Astrocyte (in vitro differentiated cells and primary cell): ENCODE data around the gene DPYSL3. TPM values are rescaled to one million over a fixed set of nuclear protein-coding genes. Genes with fewer than 3 reads are reported as not detected.

Experiments used
- DNase-seq: peaks from one replicate; pipeline ENCODE4 v3.0.0-alpha.2; 2010; ENCODE audit warnings: low read depth
- FAIRE-seq: peaks from 2 replicates; lab custom pipeline; 2011; peaks lifted over from hg19 to GRCh38; lab: Jason Lieb, UNC
- H2AFZ ChIP-seq: 2 replicates; pipeline ENCODE4 v1.6.0; 2012; ENCODE audit warnings: low read depth, low read length, inconsistent platforms
- H3K27ac ChIP-seq: 2 replicates; pipeline ENCODE4 v1.5.1; 2011; ENCODE audit warnings: low read depth, low read length, inconsistent platforms
- H3K27me3 ChIP-seq: 2 replicates; pipeline ENCODE4 v1.6.0; 2011; ENCODE audit warnings: low read length, inconsistent platforms; ENCODE audit not compliant: insufficient read depth
- H3K36me3 ChIP-seq: 2 replicates; pipeline ENCODE4 v1.5.1; 2011; ENCODE audit warnings: low read length, inconsistent platforms; ENCODE audit not compliant: insufficient read depth
- H3K4me1 ChIP-seq: 2 replicates; pipeline ENCODE4 v1.5.1; 2011; ENCODE audit warnings: low read length, inconsistent platforms; ENCODE audit not compliant: insufficient read depth
- H3K4me2 ChIP-seq: 2 replicates; pipeline ENCODE4 v1.6.0; 2012; ENCODE audit warnings: low read length, inconsistent platforms
- H3K4me3 ChIP-seq: 2 replicates; pipeline ENCODE4 v1.5.1; 2011; ENCODE audit warnings: low read depth, mild to moderate bottlenecking, low read length, inconsistent platforms; ENCODE audit not compliant: insufficient read depth
- H3K79me2 ChIP-seq: 2 replicates; pipeline ENCODE4 v1.6.0; 2012; ENCODE audit warnings: mild to moderate bottlenecking, low read length, inconsistent platforms; ENCODE audit not compliant: insufficient read depth
- H3K9ac ChIP-seq: 2 replicates; pipeline ENCODE4 v1.6.0; 2012; ENCODE audit warnings: mild to moderate bottlenecking, low read length, inconsistent platforms
- H3K9me3 ChIP-seq: 2 replicates; pipeline ENCODE4 v1.5.1; 2012; ENCODE audit warnings: low read depth, mild to moderate bottlenecking, low read length, inconsistent platforms; ENCODE audit not compliant: insufficient read depth
- H4K20me1 ChIP-seq: 2 replicates; pipeline ENCODE4 v1.6.0; 2012; ENCODE audit warnings: low read length, inconsistent platforms; ENCODE audit not compliant: insufficient read depth
- H3K27ac Mint-ChIP-seq: one replicate; pipeline ENCODE4 v1.8.0; 2021; ENCODE audit warnings: mild to moderate bottlenecking, mixed read lengths; ENCODE audit not compliant: unreplicated experiment
- H3K27me3 Mint-ChIP-seq: one replicate; pipeline ENCODE4 v1.8.0; 2021; ENCODE audit warnings: low read depth, mixed read lengths; ENCODE audit not compliant: unreplicated experiment
- H3K36me3 Mint-ChIP-seq: one replicate; pipeline ENCODE4 v1.8.0; 2021; ENCODE audit warnings: low read depth, mixed read lengths; ENCODE audit not compliant: unreplicated experiment
- H3K4me1 Mint-ChIP-seq: one replicate; pipeline ENCODE4 v1.8.0; 2021; ENCODE audit warnings: low read depth, mixed read lengths; ENCODE audit not compliant: unreplicated experiment
- H3K4me3 Mint-ChIP-seq: one replicate; pipeline ENCODE4 v1.8.0; 2021; ENCODE audit warnings: mild to moderate bottlenecking, moderate library complexity, mixed read lengths; ENCODE audit not compliant: unreplicated experiment
- H3K9me3 Mint-ChIP-seq: one replicate; pipeline ENCODE4 v1.8.0; 2021; ENCODE audit warnings: mild to moderate bottlenecking, mixed read lengths; ENCODE audit not compliant: unreplicated experiment
- EZH2 ChIP-seq: IDR thresholded peaks from 2 replicates; pipeline ENCODE4 v1.6.1; 2012; ENCODE audit warnings: mild to moderate bottlenecking, low read length, inconsistent platforms; ENCODE audit not compliant: insufficient read depth
- total RNA-seq: library from RNA; stranded (reverse); gene quantifications from 2 replicates; pipeline ENCODE4 v1.2.1, GENCODE V29; 2021
- TF ChIP-seq, protein P1 (sequence below): IDR thresholded peaks from 2 replicates; pipeline ENCODE4 v1.5.1; 2011; ENCODE audit warnings: low read depth, mild to moderate bottlenecking, inconsistent platforms, low read length, moderate library complexity; ENCODE audit not compliant: insufficient read depth

Gene DPYSL3
- total RNA-seq, 1 donor from 2014 or later = 197 TPM

DNA sequence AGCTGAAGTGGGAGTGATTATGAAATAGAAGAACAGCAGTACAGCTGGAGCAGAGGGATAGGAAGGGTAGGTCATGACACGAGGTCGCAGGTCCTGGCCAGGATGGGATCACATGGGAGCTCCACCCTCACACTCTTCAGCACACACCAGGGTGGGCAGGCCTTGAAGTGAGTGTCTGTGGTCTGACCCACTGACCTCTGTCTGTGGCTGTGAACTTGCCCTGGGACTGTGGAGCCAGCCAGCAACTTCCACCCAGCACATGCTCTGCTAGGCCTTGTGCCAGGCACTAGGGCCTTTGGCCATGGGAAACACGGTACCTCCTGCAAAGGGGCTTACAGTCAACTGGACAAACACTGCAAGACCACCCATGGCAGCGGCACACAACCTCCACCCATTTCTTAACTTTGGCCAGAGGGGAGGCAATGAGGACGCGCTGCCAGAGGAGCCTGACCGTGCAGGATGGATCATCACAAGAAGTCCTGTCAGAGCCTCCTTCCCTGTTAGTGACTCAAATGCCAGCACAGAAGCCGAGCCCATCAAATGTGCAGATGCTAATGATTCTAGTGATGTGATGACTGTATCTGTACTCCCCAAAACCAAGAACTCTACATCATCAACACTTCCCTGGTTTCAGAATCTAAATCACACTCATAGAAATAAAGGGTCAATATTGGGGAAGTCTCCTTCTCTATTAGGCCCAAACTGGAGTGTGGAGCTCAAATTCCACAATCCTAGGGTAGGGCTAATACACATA is 113.6 kb downstream of the DPYSL3 start:
- Histone ChIP-seq H3K9ac (no peak overlapping the region), H3K4me2 (no peak overlapping the region), H3K27me3 (no peaks in the 10 kb centered on the region), H2AFZ (no peak overlapping the region), H3K4me3 (no peak overlapping the region), H3K27ac (no peak overlapping the region), H3K79me2 (no peaks in the 10 kb centered on the region), H3K9me3 (no peaks in the 10 kb centered on the region), H3K36me3 (peaks cover 61% of the 10 kb centered on the region), H3K4me1 (no peaks in the 10 kb centered on the region), H4K20me1 (peaks cover 18% of the 10 kb centered on the region)
- no peak for TF ChIP-seq EZH2
- TF ChIP-seq, protein P1, sequence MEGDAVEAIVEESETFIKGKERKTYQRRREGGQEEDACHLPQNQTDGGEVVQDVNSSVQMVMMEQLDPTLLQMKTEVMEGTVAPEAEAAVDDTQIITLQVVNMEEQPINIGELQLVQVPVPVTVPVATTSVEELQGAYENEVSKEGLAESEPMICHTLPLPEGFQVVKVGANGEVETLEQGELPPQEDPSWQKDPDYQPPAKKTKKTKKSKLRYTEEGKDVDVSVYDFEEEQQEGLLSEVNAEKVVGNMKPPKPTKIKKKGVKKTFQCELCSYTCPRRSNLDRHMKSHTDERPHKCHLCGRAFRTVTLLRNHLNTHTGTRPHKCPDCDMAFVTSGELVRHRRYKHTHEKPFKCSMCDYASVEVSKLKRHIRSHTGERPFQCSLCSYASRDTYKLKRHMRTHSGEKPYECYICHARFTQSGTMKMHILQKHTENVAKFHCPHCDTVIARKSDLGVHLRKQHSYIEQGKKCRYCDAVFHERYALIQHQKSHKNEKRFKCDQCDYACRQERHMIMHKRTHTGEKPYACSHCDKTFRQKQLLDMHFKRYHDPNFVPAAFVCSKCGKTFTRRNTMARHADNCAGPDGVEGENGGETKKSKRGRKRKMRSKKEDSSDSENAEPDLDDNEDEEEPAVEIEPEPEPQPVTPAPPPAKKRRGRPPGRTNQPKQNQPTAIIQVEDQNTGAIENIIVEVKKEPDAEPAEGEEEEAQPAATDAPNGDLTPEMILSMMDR = no peak
- Mint-ChIP-seq H3K4me3 (no peak overlapping the region), H3K27ac (no peak overlapping the region), H3K9me3 (peaks cover 2% of the 10 kb centered on the region), H3K36me3 (peaks cover 36% of the 10 kb centered on the region), H3K27me3 (no peaks in the 10 kb centered on the region), H3K4me1 (peaks cover 13% of the 10 kb centered on the region)
- FAIRE-seq (no peak), DNase-seq (no peak)

DNA sequence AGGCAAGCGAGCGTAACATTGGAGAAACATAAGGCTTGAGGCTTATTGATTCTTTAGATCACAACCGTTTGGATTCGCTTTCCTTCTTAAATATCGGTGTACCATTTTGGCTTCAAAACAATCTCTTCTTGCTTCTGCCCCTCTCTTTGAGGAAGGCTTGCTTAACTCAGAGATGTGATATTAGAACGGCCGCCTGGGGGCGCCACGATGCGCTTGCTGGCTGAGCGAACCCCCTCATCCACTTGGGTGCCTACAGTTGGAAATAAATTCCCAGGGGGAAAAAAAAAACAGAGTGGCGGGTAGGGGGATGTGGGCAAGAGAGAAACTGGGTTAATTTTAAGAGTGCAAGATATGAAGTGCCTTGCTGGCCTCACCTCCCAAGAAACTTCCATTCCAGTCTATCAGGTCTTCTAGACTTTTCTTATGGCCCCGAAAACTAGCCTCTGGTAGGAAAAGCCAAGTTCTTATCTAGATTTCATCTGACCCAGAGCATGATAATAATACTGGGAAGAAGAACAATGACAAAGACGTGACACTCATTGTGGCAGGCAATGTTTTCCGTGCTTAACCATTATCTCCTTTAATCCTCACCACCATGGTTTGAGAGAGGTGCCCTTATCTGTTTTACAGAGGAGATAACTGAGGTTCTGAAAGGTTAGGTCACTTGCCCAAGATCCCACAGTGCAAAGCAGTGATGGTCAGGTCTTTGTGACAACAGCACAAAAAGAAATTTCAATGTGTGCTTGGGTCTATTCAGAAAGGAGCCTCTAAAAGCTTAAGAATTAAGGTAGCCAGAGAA is 115.8 kb downstream of the DPYSL3 start:
- DNase-seq (no peak), FAIRE-seq (no peak)
- H3K9ac ChIP-seq = no peak overlapping the region
- H3K4me3 ChIP-seq = no peak overlapping the region
- H3K4me1 ChIP-seq = no peaks in the 10 kb centered on the region
- H3K27ac ChIP-seq = no peak overlapping the region
- H3K4me1 Mint-ChIP-seq = peaks cover 22% of the 10 kb centered on the region
- peaks cover 2% of the 10 kb centered on the region for H3K9me3 Mint-ChIP-seq
- H3K36me3 ChIP-seq = peaks cover 51% of the 10 kb centered on the region
- H3K4me3 Mint-ChIP-seq = no peak overlapping the region
- TF ChIP-seq, protein P1 = peak; percentile 19
- no peak for TF ChIP-seq EZH2
- no peak overlapping the region for H3K4me2 ChIP-seq
- H2AFZ ChIP-seq = no peak overlapping the region
- no peaks in the 10 kb centered on the region for H3K9me3 ChIP-seq
- no peaks in the 10 kb centered on the region for H3K79me2 ChIP-seq
- peaks cover 36% of the 10 kb centered on the region for H3K36me3 Mint-ChIP-seq
- H3K27me3 Mint-ChIP-seq = no peaks in the 10 kb centered on the region
- no peak overlapping the region for H3K27ac Mint-ChIP-seq
- H3K27me3 ChIP-seq = no peaks in the 10 kb centered on the region
- H4K20me1 ChIP-seq = peaks cover 25% of the 10 kb centered on the region
